Nucleus accumbens (tissue), 56 donors: ENCODE measurements around the gene VIPR2.
"Not testable (repeated sequence)": the region's sequence is repeated elsewhere in the genome, so short reads cannot be mapped to it uniquely, and the experiment has no call there.

Experiments
- DNase-seq, 56 donors: peaks; one replicate each; lab custom pipeline; 2025; lab: John Stamatoyannopoulos, UW

VIPR2 gene

DNA sequence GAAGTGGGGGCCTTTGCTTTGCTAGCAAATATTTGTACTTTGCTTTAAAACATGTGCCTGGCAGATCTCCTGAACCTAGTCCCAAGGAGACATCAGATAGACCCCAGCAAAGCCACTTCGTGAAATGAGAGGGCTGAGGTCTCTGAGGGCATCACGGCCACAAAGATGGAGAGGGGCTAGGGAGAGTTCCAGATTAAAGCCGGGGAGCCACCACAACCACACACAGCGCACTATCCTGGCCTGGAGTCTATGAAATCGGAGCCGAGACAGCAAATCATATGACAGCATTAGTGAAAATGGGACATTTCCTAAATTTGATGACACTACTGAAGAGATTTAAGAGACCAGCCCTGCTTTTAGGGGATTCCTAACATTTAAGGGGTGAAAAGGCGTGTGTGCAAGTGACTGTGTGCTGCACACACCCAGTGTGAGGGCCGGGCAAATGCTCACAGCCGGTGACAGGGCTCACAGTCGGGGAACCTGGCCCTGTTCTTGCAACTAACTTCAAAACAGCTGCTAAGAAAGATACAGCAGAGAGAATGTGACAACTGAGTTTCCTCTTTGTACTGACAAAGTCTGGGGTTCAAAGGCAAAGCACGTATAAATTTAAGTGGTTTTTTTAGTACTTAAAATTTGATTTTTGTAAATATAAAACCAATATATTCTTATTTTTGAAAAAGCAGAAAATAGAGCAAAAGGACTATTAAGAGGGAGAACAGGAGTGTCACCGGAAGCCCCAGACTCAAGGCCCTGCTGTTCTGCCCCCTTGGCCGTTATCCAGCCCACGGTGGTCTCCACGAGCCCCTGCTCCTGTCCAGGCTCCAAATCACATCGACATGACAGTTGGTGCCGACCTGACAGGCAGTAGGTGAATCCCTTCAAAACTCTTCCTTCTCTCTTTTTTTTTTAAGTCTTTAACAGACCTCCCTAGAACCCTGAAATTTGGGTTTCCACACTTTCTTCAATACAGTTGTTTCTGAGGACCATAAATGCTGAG, 49.5 kb downstream of the VIPR2 start:
- no peak for DNase-seq

DNA sequence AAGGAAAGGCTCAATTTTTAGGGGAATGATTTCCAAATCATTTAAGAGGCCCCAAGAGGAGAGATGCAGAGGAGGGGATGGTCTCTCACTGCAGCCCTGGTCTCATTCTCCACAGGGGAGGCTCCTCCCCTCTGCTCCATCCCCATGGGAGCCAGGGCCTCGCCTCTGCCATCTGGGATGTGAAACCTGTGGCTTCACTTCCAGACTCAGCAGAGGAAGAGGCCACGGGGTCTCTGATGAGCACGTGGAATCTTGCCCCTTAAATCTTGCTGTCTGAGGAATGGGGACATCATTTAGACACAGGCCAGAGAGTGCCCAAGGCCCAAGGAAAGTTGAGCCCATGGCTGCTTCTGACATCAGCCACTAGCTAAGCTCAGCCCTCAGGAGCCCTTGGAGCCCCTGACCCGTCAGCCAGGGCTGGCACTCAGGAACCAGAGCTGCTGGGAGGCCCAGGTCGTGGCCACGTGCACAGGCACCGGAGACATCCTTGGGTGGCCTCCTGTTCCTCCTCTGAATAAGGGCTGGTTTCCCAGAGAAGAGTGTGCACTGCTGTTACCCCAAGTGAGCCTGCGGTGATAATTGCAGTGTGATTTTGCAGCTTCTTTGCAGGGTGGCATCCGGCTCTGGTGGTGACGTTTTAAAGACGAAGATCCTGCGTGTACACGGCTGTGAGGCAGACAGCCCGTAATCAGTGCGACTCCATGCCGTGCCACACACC, 50.5 kb downstream of the VIPR2 start:
- no peak for DNase-seq

DNA sequence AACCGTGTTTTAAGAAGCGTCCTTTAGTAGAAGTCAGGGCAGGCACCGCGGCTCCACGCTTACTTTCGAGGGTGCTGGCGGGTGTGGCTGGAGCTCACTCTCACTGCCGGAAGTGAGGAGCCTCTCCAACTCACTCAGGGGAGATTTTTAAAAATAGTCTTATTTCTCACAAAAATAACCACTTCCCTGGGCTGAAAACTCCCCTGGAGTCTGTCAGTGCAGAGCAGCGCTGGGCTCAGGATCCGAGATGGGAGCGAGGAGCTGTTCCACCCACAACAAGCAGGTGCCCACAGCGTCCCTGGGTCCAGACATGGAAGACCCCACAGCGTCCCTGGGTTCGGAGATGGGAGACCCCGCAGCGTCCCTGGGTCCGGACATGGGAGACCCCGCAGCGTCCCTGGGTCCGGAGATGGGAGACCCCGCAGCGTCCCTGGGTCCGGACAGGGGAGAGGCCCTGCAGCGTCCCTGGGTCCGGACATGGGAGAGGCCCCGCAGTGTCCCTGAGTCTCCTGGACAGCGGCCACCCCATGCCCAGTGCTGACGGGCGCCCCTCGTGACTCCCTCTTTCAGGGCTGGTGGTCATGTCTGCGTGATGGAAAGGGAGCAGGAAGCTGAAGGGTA, 51.2 kb downstream of the VIPR2 start:
- no peak for DNase-seq

DNA sequence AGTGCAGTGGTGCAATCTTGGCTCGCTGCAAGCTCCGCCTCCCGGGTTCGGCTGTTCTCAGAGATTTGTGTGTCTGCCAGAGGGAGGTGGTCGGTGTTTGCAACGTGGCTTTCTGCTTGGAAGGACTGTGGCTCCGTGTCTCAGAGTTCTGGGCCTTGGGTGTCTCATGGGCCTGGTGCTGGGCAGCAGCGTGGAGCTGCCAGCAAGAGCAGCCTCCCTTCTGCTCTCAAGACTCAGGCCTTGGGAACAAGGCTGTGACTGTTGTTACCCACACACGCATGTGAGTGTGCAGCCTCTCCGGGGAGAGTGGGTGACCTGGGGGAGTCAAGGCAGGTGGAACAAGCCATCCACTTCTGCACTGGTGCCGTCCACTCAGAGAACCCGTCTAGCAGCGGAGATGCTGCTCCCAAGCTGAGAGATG, 52.0 kb downstream of the VIPR2 start:
- no peak for DNase-seq

DNA sequence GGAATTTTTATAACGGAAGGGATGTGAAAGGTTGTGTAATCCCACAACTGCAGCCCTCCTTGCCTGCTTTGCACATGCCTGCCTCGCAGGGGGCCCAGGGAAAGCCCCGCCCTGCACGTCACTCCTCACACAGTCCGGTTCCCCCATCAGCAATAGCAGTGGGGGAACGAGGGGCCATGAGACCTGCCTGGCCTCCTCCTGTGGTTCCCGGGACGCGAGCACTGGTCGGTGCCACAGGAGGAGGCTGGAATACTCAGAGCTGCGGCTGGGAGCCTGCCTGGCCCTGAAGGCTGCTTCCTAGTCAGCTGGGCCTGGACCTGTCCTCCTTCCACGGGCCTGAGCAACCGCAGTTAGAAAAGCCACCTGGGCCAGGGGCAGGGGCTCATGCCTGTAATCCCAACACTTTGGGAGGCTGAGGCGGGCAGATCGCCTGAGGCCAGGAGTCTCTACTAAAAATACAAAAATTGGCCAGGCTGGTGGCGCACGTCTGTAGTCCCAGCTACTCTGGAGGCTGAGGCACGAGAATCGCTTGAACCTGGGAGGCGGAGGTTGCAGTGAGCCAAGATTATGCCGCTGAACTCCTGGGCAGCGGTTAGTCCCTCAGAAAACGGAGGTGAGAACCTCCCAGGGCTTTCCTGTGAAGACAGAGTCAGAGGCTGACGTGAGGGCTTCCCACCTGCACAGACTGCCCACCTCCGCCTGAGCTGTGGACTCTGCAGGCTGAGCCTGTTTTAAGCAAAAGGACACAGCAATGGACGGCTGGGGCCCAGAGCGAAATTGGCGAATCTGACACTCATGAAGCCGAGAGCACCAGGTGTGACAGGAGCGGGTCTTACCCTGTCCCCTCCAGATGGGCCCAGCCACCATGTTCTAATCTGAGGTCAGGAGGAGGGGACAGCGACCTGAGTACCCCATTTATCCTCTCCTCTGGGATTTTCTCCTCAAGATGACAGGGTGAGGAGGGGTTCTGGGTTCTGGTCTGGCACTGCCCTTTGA, 52.9 kb downstream of the VIPR2 start:
- DNase-seq: no peak

DNA sequence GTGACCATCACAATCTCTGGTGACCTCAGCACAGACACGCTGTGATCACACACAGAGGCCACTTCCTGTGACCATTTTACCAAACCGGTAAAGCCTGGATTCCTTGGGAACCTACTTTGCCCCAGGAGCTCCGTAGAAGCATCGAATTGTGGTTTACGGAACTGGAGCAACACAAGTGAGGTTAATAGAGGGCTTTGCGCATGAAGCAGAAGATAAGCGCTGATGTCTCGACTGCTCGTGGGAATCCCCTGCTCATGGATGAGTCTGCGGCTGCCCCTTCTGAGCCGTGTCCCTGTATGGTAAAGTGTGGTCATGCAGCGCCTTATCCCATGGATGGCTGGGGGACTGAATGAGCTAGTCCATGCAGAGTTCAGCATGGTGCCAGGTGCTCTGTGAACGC, 53.6 kb downstream of the VIPR2 start:
- no peak for DNase-seq

DNA sequence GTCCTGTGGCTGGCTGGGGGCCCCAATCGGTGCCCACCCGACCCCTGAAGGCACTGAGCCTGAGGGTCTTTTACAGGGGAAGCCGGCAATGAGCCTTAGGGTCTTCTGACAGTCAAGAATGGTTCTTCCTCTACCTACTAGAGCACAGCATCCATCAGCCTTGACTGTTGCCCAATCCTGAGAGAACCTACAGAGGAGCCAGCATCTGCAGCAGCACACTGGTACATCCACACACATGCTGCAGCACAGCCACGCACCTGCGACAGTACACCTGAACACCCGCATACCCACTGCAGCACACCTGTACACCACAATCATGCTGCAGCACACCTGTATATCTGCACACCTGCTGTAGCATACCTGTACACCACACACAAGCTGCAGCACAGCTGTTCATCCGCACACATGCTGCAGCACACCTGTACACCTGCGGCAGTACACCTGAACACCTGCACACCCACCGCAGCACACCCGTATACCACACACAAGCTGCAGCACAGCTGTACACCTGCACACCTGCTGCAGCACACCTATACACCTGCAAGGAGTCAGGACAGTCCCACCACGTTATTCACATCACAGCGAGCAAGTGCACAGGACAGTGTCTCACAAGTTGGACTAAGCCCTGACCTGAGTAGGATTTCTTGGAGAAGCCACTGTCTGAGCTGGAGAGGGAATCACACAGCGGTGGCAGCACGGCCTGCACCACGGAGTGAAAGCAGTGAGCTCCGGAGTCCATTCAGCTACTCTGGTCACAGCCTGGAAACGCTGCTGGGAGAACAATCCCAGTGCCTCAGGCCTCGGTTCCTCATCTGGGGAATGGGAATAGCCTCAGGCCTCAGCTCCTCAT, 56.4 kb downstream of the VIPR2 start:
- no peak for DNase-seq

DNA sequence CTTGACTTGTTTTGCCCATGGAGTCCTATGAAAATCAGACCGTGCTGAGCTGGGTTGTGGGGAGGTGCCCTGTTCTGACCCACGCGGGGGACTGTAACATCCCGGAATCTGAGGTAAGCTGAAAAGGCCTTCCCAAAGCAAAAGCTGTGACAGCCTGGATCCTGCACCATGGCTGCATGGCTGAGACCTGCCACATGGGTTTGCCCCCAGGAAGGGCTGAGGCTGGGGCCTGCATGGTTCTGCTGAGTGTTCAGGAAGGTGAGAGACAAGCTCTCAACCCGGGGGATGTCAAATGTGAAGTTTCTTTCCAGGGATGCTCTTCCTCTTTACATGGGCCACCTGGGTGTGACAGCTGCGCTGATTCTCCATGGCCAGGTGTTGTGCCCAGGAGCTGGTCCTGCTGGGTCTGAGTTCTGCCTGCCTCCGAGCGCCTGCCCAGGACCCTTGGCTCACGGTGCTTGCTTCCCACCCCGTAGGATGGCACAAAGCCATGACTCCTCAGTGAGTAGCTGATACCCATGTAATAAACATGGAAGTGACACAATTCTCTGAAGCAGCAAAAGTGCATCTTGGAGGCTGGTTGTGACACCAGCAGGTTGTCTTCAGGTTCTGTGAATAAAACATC, 58.3 kb downstream of the VIPR2 start:
- no peak for DNase-seq

DNA sequence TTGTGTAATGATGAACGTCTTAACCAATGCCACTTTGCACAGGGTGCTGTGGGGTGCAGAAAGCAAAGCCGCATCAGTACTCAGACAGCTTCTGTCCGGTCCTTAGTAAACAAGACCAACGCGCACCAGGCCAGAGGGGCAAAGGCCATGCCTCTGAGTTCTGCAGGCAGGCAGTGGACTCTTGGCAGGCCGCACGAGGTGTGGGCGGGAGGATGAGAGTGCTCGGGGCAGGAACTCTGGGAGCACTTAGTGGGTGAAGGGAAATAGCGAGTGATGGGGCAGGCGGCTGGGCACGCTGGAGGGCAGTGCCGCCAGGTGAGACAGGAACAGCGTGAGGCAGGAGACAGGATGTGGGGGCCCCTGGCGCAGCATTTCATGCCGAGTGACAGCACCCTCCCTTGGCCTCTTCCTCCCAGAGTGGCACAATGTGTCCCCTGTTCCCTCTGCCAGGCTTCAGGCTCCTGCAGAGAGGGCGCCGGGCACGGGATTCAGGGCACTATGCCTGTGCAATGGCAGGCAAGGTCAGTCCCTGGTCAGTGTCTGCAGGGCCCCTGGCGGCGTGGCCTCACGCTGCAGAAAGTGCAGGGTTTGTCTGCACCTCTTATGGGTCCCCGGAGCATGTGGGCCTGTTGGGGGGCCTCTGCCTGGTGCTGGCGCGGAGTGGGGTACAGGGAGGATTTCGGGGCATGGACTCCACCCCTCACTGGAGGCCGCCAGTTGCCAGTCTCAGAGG, 60.4 kb downstream of the VIPR2 start:
- DNase-seq: no peak

DNA sequence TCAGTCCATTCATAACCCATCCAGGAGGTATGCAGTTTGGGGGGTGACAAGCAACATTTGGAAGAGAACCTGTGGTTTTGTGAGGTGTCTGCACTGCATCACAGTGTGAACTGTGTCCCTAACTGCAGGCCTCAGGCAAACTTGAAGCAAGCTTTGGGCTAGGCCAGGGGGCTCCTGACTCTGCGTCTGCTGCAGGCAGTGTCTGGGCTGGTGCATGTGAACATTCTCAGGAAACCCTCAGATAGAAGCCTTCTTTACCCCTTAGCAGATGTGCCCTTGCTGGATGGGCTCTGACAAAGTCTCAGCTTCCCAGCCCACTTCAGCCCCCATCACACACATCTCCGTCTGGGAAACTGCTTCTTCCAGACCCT, 61.0 kb downstream of the VIPR2 start:
- no peak for DNase-seq

DNA sequence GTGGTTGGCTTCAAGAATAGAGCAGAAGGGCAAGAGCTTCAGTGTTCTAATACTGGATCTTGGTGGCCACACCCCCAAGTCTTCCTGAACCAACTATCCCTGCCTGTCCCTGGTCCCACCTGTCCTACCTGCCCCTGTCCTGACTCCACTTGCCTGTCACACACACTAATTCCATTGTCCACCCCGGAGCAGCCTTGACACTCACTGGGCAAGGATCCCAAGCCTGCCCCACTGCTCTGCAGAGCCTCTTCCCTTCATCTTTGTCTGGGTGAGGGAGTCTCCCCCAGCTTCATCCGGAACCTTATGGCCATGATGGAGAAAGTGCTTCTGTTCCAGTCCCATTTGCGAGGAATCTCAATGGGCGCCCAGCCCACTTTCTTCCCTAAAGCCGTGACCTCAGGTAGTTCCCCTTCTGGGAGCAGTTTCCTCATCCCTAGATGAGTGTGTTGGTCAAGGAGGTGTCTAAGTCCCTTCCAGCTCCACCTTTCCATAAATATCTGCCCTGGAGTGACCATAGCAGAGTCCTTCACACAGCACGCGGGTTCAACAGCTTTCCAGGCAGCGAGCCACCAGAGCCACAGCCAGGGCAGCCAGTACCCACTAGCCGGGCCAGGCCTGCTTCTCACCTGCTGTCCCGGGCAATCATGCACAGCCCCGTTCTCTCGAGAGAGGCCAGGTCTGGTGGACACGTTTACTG, 61.5 kb downstream of the VIPR2 start:
- no peak for DNase-seq

DNA sequence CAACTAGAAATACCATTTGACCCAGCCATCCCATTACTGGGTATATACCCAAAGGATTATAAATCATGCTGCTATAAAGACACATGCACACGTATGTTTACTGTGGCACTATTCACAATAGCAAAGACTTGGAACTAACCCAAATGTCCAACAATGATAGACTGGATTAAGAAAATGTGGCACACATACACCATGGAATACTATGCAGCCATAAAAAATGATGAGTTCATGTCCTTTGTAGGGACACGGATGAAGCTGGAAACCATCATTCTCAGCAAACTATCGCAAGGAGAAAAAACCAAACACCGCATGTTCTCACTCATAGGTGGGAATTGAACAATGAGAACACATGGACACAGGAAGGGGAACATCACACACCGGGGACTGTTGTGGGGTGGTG, 62.6 kb downstream of the VIPR2 start:
- DNase-seq: not testable (repeated sequence)

DNA sequence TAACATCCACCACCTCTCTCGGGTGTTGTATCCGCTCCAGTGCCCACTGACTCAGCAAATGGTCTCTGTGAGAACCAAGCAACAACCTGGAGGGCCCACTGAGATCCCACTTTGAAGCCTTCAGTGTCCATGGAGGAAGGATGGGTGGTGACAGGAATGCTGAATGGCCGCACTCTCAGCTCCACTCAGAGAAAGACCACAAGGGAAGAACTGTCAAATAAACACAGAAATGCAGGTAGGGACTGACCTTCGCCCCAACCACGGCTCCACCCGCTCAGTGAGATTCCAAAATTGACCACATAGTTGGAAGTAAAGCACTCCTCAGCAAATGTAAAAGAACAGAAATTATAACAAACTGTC, 65.8 kb downstream of the VIPR2 start:
- DNase-seq: no peak

DNA sequence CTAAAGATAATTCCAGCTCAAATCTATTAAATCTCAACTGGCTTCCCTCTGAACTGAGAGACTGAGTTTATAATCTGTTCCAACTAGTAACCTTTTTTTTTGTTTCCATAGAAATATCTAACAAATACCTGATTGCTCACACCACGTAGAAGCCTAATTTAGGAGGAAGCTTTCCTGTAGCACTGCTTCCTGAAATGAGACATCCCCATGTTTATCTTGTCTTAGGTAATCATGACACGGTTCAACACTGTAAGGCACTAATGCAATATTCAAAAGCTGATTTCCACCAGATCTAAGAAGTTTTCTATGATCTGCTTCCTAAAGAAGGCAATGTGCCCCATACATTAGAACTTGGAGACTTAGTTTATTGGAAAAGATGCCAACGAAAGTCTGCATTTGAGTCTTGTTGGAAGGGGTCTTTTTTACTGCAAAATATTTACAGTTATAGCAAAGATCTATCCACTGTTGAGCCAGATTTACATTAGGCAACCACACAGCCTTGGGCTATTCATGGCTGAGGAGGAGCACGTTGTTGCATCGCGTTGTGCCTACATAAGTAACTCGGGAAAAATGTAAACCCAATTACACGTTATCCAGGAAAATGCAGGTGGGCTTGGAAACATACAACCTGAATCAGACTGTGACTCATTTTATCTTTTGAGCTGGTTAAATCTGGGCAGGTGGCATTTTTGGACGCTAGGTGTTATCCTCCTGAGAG, 66.3 kb downstream of the VIPR2 start:
- DNase-seq: no peak

DNA sequence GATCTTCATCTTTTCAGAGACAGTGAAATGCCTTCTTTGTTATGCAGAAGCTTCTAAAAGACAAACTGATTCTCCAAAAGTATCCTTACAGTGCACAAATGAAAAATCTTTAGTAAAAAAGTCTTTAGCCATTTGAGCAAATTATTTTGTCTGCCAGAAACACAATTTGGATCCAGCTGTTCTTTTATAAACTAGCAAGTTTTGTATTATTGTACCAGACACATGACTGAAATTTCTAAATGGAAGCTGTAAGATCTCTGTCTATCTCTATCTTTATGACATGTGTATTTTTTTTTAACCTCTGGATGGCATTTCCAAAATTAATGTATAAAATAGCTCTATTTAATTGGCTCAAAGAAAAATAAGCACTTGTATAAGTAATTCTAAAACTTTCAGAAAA, 68.3 kb downstream of the VIPR2 start:
- no peak for DNase-seq

DNA sequence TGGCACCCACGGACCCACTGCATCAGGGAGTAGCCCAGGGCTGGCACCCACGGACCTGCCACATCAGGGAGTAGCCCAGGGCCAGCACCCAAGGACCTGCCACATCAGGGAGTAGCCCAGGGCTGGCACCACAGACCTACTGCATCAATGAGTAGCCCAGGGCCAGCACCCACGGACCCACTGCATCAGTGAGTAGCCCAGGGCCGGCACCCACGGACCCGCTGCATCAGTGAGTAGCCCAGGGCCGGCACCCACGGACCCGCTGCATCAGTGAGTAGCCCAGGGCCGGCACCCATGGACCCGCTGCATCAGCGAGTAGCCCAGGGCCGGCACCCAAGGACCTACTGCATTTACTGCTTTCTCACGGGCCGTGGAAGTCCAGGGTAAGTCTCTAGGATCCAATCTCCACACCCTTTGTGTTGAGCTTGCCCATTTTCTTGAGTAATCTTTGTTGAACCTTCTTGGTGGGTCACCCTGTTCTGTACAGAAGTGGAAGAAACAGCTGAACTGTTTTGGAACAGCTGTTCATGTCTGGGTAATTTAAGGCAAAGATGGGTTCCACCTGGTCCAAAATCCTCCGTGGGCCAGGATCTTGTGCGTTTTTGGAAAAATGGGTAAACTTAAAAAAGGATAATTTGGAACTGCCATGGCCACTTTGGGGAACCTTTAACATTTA, 69.0 kb downstream of the VIPR2 start:
- DNase-seq: no peak
